ENCODE measurements around the gene SYF2. TPM values are rescaled to one million over a fixed set of nuclear protein-coding genes. Genes with fewer than 3 reads are reported as not detected.

SYF2 gene
- total and polyA plus RNA-seq, 2 donors (not counting 3 experiments of a cell fraction or from before 2014, with no cell fraction given): 9.3 to 38.0 TPM

DNA sequence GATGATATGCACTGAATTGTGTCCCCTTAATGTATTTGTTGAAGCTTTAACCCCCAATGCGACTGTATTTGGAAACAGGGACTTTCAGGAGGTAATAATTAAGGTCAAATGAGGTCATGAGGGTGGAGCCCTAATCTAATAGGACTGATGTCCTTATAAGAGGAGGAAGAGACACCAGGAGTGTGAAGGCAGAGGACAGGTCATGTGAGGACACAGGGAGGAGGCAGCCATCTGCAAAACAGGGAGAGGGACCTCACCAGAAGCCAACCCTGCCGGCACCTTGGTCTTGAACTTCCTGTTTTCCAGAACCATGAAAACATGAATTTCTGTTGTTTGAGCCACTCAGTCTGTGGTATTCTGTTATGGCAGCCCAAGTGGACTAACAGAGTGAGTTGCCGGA, 15.3 kb downstream of the SYF2 start:
- intact Hi-C loops (cut with micrococcal nuclease) (no loop called here), dilution Hi-C loops (cut with MboI; ENCODE audit: extremely low pct_ligation_motif_present, low sequenced_read_pairs) (no loop called here)
- no peak overlapping the region for H3K4me3 ChIP-seq (replicated peaks in 1 of 3; ENCODE audit: insufficient read depth in 1 of 3, low read depth in 1 of 3, low read length in 3 of 3)
- CTCF ChIA-PET: interaction anchor here (1.2 to 1.4 kb wide), 2 partner anchors 10 to 11 kb away, joined by 3 to 5 read pairs; no protein-coding TSS in a partner anchor
- H4K20me1 ChIP-seq (replicated peaks; ENCODE audit: control insufficient read depth, extremely low read depth, insufficient read depth, low read length): no peaks in the 10 kb centered on the region
- FAIRE-seq: no peak
- H3K9ac ChIP-seq (replicated peaks; ENCODE audit: extremely low read depth, insufficient read depth, low read length): no peak overlapping the region
- POLR2A ChIA-PET: no interaction called here
- no peaks in the 10 kb centered on the region for H3K4me1 ChIP-seq (ENCODE audit: control insufficient read depth, extremely low read depth, insufficient read depth, low read length)
- no peak overlapping the region for H3K4me2 ChIP-seq (ENCODE audit: insufficient read depth, low read length)
- no TSS peak for BruUV-seq (replicated peaks)
- H3K27me3 ChIP-seq (ENCODE audit: control insufficient read depth in 2 of 2, insufficient read depth in 2 of 2, low read length in 2 of 2): no peaks in the 10 kb centered on the region
- DNase-seq (ENCODE audit: low read depth, low spot score): no peak
- H3K9me3 ChIP-seq (replicated peaks; ENCODE audit: control insufficient read depth, insufficient read depth, low read length): no peaks in the 10 kb centered on the region
- H3K27ac ChIP-seq (ENCODE audit: insufficient read depth, low read depth, low read length): no peak overlapping the region
- no peak for TF ChIP-seq JUN (IDR thresholded peaks at IDR 0.05; ENCODE audit: borderline replicate concordance, insufficient read depth, insufficient read length, low read depth)
- TF ChIP-seq CTCF (IDR thresholded peaks at IDR 0.05; ENCODE audit: extremely low read depth in 1 of 2, insufficient read depth in 1 of 2, low read depth in 1 of 2, low read length in 2 of 2): no peak
- no peak for TF ChIP-seq EZH2 (IDR thresholded peaks at IDR 0.05; ENCODE audit: borderline replicate concordance, low read depth, low read length, severe bottlenecking)
- no peak for TF ChIP-seq FOS (IDR thresholded peaks at IDR 0.05; ENCODE audit: borderline replicate concordance, insufficient read depth, low read length)
- no peak for TF ChIP-seq MAX (IDR thresholded peaks at IDR 0.05; ENCODE audit: insufficient read depth, insufficient read length)
- no peak for TF ChIP-seq MYC (IDR thresholded peaks at IDR 0.05; ENCODE audit: low read depth, low read length)
- no peak for TF ChIP-seq GATA2 (IDR thresholded peaks at IDR 0.05; ENCODE audit: insufficient read depth, insufficient read length, low read depth, low read length)
- TF ChIP-seq POLR2AphosphoS5 (IDR thresholded peaks at IDR 0.05; ENCODE audit: insufficient read depth, low read depth, low read length): no peak
- no peak for TF ChIP-seq POLR2A (IDR thresholded peaks at IDR 0.05; ENCODE audit: low read depth, low read length)
- H3K36me3 ChIP-seq (ENCODE audit: control insufficient read depth in 2 of 2, extremely low read depth in 1 of 2, insufficient read depth in 2 of 2, low read length in 2 of 2): peaks cover 0 to 4% of the 10 kb centered on the region in 2 experiments
- no peaks in the 10 kb centered on the region for H3K9me1 ChIP-seq (replicated peaks; ENCODE audit: control insufficient read depth, extremely low read depth, insufficient read depth, low read length)
- no peaks in the 10 kb centered on the region for H3K79me2 ChIP-seq (ENCODE audit: control insufficient read depth, insufficient read depth, low read length)
- H2AFZ ChIP-seq (ENCODE audit: low read depth, low read length): no peak overlapping the region
